Erythroblast (primary cell): Measurements from ENCODE around the gene SMIM41.

Experiments used
- GATA1 ChIP-seq: IDR thresholded peaks from 2 replicates; pipeline ENCODE4 v1.6.1; 2011; ENCODE audit warnings: low read depth, mild to moderate bottlenecking, control low read depth, low read length, moderate library complexity
- POLR2A ChIP-seq: IDR thresholded peaks from 2 replicates; pipeline ENCODE4 v1.6.1; 2011; ENCODE audit warnings: mild to moderate bottlenecking, low read length

DNA sequence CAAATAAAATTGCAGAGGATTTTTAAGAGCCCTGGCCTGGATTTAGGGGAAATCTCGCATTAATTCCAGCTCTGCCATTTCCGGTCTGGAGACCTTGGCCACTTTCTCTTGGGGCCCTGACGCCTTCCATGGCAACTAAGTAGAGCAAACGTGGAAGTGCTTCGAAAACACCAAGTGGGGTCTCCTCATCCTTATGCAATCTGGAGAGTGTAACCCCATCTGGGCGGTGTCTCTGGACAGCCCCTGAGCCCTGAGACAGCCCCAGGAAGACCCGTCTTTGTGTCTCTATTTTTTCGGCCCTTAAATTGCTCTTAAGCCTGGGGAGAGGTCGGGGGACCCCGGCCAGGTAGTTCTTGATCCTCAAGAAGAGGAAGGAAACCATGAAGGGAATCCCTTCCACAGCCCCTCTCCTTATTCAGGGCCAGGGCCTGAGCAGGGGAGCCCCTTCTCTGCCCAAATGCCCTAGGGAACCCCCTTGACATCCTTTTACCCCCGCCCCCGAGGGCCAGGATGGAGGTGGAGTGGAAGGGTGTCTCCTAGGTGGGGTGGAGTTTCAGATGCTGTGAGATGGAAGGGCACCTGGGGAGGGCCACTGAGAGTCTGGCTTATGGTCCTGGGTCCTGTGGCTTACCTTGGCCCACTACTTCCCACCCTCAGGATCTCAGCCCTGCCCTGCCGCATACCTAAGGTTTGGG, 45.9 kb upstream of the SMIM41 start:
- TF ChIP-seq POLR2A, result no peak
- no peak for TF ChIP-seq GATA1
